Stimulated activated CD4-positive, alpha-beta T cell treated with anti-CD3 and anti-CD28 coated beads, Interleukin-4, amount 100 ng/mL, for 48 hours (primary cell): ENCODE measurements around the gene IDS.
A peak's percentile ranks its signal among the peaks of the same experiment; 100 is the strongest.
"Not testable (repeated sequence)": the region's sequence is repeated elsewhere in the genome, so short reads cannot be mapped to it uniquely, and the experiment has no call there.

Experiments
- DNase-seq, 2 donors: peaks; one replicate each; pipeline ENCODE4 v3.0.0-alpha.2; 2020; ENCODE audit warnings: low read depth in 2 of 2

Gene IDS

GRCh38 chrX:149526318-149527033 is 21.4 kb upstream of the IDS start:
- not testable (repeated sequence) for DNase-seq

- not testable (repeated sequence) for DNase-seq
These were observed 20.8 kb upstream of the IDS start for GRCh38 chrX:149525903-149526302.

GRCh38 chrX:149525389-149525788 is 20.3 kb upstream of the IDS start:
- DNase-seq: peak in 1 of 2 donors; percentile 18

- no peak for DNase-seq
These were observed 17.8 kb upstream of the IDS start for GRCh38 chrX:149522916-149523315.

GRCh38 chrX:149521438-149521837 is 16.3 kb upstream of the IDS start:
- DNase-seq: no peak

GRCh38 chrX:149520636-149521277 is 15.7 kb upstream of the IDS start:
- not testable (repeated sequence) for DNase-seq

- DNase-seq: no peak
These were observed 13.1 kb upstream of the IDS start for GRCh38 chrX:149518236-149518635.

GRCh38 chrX:149517308-149517707 is 12.2 kb upstream of the IDS start:
- no peak for DNase-seq

GRCh38 chrX:149516604-149517003 is 11.5 kb upstream of the IDS start:
- no peak for DNase-seq

GRCh38 chrX:149515954-149516602 is 11.0 kb upstream of the IDS start:
- DNase-seq: no peak

GRCh38 chrX:149513825-149514428 is 8.8 kb upstream of the IDS start:
- DNase-seq: no peak

GRCh38 chrX:149512225-149512885 is 7.2 kb upstream of the IDS start:
- DNase-seq: peak; percentile 10 to 36

- DNase-seq: no peak
These were observed 6.0 kb upstream of the IDS start for GRCh38 chrX:149511081-149511480.

- DNase-seq: no peak
These were observed 5.3 kb upstream of the IDS start for GRCh38 chrX:149510386-149510785.

GRCh38 chrX:149508467-149508866 is 3.4 kb upstream of the IDS start:
- no peak for DNase-seq

GRCh38 chrX:149506349-149506748 is 1.2 kb upstream of the IDS start:
- DNase-seq: no peak

GRCh38 chrX:149505671-149506070 is 565 bp upstream of the IDS start:
- DNase-seq: no peak

- DNase-seq: peak; percentile 47 to 58
These were observed 736 bp downstream of the IDS start for GRCh38 chrX:149504226-149504914.

- peak; percentile 28 to 33 for DNase-seq
These were observed 1.7 kb downstream of the IDS start for GRCh38 chrX:149503446-149503845.

GRCh38 chrX:149502923-149503322 is 2.2 kb downstream of the IDS start:
- DNase-seq: not testable (repeated sequence)

- DNase-seq: no peak
These were observed 5.3 kb downstream of the IDS start for GRCh38 chrX:149499766-149500165.
